WERI-Rb-1 (cell line): Measurements from ENCODE around the gene TXNRD1.
"Not testable (repeated sequence)": the region's sequence is repeated elsewhere in the genome, so short reads cannot be mapped to it uniquely, and the experiment has no call there.

ENCODE experiments used
- DNase-seq: peaks from one replicate; pipeline ENCODE4 v3.0.0-alpha.2; 2020
- H3K27ac ChIP-seq: fragments of 250-450 bp; sonication (Bioruptor Pico); 2 replicates; pipeline ENCODE4 v1.5.1; 2020; ENCODE audit warnings: mild to moderate bottlenecking, moderate library complexity
- H3K27me3 ChIP-seq: fragments of 250-450 bp; sonication (Bioruptor Pico); 2 replicates; pipeline ENCODE4 v1.5.1; 2021; ENCODE audit warnings: mild to moderate bottlenecking, low read depth, moderate library complexity; ENCODE audit not compliant: insufficient read depth, severe bottlenecking
- H3K36me3 ChIP-seq: fragments of 250-450 bp; sonication (Bioruptor Pico); 2 replicates; pipeline ENCODE4 v1.5.1; 2020; ENCODE audit warnings: mild to moderate bottlenecking, moderate library complexity
- H3K4me3 ChIP-seq: 2 replicates; pipeline ENCODE4 v1.5.1; 2011; ENCODE audit warnings: low read depth, mild to moderate bottlenecking, control low read depth, low read length
- H3K9me3 ChIP-seq: fragments of 250-450 bp; sonication (Bioruptor Pico); 2 replicates; pipeline ENCODE4 v1.5.1; 2021; ENCODE audit warnings: mild to moderate bottlenecking, moderate library complexity; ENCODE audit not compliant: severe bottlenecking
- CTCF ChIP-seq: IDR thresholded peaks from 2 replicates; pipeline ENCODE4 v1.5.1; 2011; ENCODE audit warnings: low read depth, mild to moderate bottlenecking, control low read depth, inconsistent platforms, low read length

The TXNRD1 gene

GRCh38 chr12:104292872-104293794 lies 77.6 kb downstream of the TXNRD1 start:
- no peaks in the 10 kb centered on the region for H3K9me3 ChIP-seq
- TF ChIP-seq CTCF, result no peak
- no peaks in the 10 kb centered on the region for H3K27me3 ChIP-seq
- peaks cover 57% of the 10 kb centered on the region for H3K36me3 ChIP-seq
- no peak overlapping the region for H3K27ac ChIP-seq
- DNase-seq, result no peak
- H3K4me3 ChIP-seq, result no peak overlapping the region

GRCh38 chr12:104294158-104294859 lies 78.7 kb downstream of the TXNRD1 start:
- H3K36me3 ChIP-seq, result peaks cover 67% of the 10 kb centered on the region
- H3K9me3 ChIP-seq, H3K4me3 ChIP-seq, H3K27me3 ChIP-seq, H3K27ac ChIP-seq: not testable (repeated sequence)
- peak; percentile 78 for DNase-seq
- TF ChIP-seq CTCF, result peak; percentile 57; the same call in 1 of the 2 replicates

GRCh38 chr12:104294927-104295668 lies 79.5 kb downstream of the TXNRD1 start:
- Histone ChIP-seq H3K27ac (no peak overlapping the region), H3K36me3 (peaks cover 67% of the 10 kb centered on the region)
- no peak for DNase-seq

GRCh38 chr12:104295954-104296353 lies 80.4 kb downstream of the TXNRD1 start:
- peaks cover 75% of the 10 kb centered on the region for H3K36me3 ChIP-seq
- no peaks in the 10 kb centered on the region for H3K27me3 ChIP-seq
- no peak overlapping the region for H3K27ac ChIP-seq
- H3K4me3 ChIP-seq, result no peak overlapping the region
- H3K9me3 ChIP-seq, result no peaks in the 10 kb centered on the region
- no peak for DNase-seq
- TF ChIP-seq CTCF, result no peak

More at GRCh38 chr12:104294927-104295668, 79.5 kb downstream of the TXNRD1 start:
- TF ChIP-seq CTCF, result no peak
- H3K4me3 ChIP-seq, result no peak overlapping the region
- H3K9me3 ChIP-seq, result no peaks in the 10 kb centered on the region
- no peaks in the 10 kb centered on the region for H3K27me3 ChIP-seq

- no peak for TF ChIP-seq CTCF
- Histone ChIP-seq H3K9me3 (no peaks in the 10 kb centered on the region), H3K27me3 (no peaks in the 10 kb centered on the region), H3K27ac (no peak overlapping the region), H3K4me3 (no peak overlapping the region), H3K36me3 (peaks cover 71% of the 10 kb centered on the region)
- no peak for DNase-seq
These were observed 81.1 kb downstream of the TXNRD1 start for GRCh38 chr12:104296718-104297117.
